A549 treated with ZK216348 at 1 μM for 4 hours (cell line): ENCODE data around the gene AKAP8. TPM values are rescaled to one million over a fixed set of nuclear protein-coding genes. Genes with fewer than 3 reads are reported as not detected.

Source experiments
- total RNA-seq: library from RNA; stranded (reverse); fragments of 200-300 nt; extraction: Qiagen RNA extraction; gene quantifications from 5 replicates; pipeline ENCODE4 v1.2.3, GENCODE V29; 2022; ENCODE audit warnings: low read depth

Gene AKAP8
- 15.3 to 19.8 TPM (median 18.0 TPM) in 5 replicates for total RNA-seq

GRCh38 chr19:15379083-15379998 lies at the start of gene AKAP8:
TSS of gene AKAP8 (minus strand) at chr19:15379787. CDS start at chr19:15379731, 56 bp downstream.

GRCh38 chr19:15418579-15419412 lies 39.2 kb upstream of the AKAP8 start, which contains the start of gene AKAP8L:
TSS of gene AKAP8L (minus strand) at chr19:15418988. CDS start at chr19:15418923, 65 bp downstream.

DNA sequence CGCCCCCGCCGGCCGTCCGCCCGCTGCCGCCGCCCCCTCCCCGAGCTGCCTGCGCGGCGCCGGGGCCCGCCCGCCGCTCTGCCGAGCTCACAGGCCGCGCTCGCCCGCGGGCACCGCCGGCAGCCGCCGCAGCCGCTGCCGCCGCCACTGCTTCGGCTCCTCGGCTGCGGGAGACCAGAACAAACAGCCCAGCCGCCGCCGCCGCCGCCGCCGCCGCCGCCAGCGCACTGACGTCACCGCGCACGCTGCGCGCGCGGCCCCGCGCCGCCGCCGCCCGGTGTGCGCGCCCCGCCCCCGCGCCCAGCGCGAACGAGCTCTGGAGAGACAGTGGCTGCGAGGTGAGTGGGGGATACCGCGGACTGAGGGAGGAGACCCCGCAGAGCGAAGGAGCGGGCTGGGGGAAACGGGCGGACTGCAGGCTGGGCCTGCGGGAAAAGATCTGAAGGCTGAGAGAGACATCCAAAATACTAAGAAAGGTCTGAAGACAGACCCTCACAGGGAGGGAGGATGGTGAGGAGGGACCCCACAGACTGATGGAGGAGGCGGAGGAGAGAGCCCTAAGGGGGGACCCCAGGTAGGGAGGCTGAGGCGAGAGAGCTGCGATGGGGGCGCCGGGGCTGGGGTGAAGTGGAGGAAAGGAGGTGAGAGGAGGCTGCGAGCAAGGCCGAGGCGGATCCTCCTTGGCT lies 47.1 kb downstream of the AKAP8 start, which contains the start of gene BRD4:
BRD4 (minus strand) TSS at position 229 of the 686 bp plus-strand sequence. CDS start 59,440 bp downstream, outside the sequence.

Other genes with a start within 250 kb of the AKAP8 start
- 6.2 to 16.3 TPM (median 13.3 TPM) in 5 replicates for gene NOTCH3, start 178.8 kb downstream of the AKAP8 start, total RNA-seq
- 0.12 TPM in 1 of 5 replicates, not detected in the others for gene EPHX3, start 147.3 kb downstream of the AKAP8 start, total RNA-seq
- gene BRD4, start 47.2 kb downstream of the AKAP8 start, total RNA-seq = 20.2 to 35.6 TPM (median 29.3 TPM) in 5 replicates
- gene AKAP8L, start 39.2 kb upstream of the AKAP8 start, total RNA-seq = 35.2 to 43.3 TPM (median 37.1 TPM) in 5 replicates
- 11.8 to 23.9 TPM (median 22.8 TPM) in 5 replicates for gene WIZ, start 70.2 kb upstream of the AKAP8 start, total RNA-seq
- gene RASAL3, start 84.8 kb upstream of the AKAP8 start, total RNA-seq = not detected in 5 replicates
- not detected in 5 replicates for gene PGLYRP2, start 99.7 kb upstream of the AKAP8 start, total RNA-seq
- gene CYP4F22, start 128.7 kb upstream of the AKAP8 start, total RNA-seq = 0.09 to 0.21 TPM (median 0.13 TPM) in 4 of 5 replicates, not detected in the other
- not detected in 5 replicates for gene CYP4F8, start 235.4 kb upstream of the AKAP8 start, total RNA-seq